ENCODE measurements around the gene EHBP1L1.

Gene EHBP1L1

GRCh38 chr11:65618763-65619162, 42.9 kb downstream of the EHBP1L1 start:
- DNase-seq = no peak
- 96% methylated on average over 14 of the region's 14 CpGs for WGBS
- Histone ChIP-seq H2AK5ac (ENCODE audit: low read length, severe bottlenecking) (no peak overlapping the region), H3K9me3 (ENCODE audit: control insufficient read depth, low read length) (no peaks in the 10 kb centered on the region), H3K4me1 (ENCODE audit: control insufficient read depth, insufficient read depth, low read depth, low read length) (peaks cover 37% of the 10 kb centered on the region), H3K27me3 (ENCODE audit: control insufficient read depth in 1 of 2, insufficient read depth in 1 of 2, low read length in 2 of 2) (no peaks in the 10 kb centered on the region), H3K18ac (ENCODE audit: low read depth in 1 of 2, low read length in 2 of 2) (no peak overlapping the region), H2BK15ac (ENCODE audit: low read depth, poor library complexity, severe bottlenecking) (no peak overlapping the region), H3K27ac (ENCODE audit: low read length, poor library complexity, severe bottlenecking) (no peak overlapping the region), H3K36me3 (ENCODE audit: control insufficient read depth in 1 of 2, insufficient read depth in 2 of 2, low read depth in 1 of 2, low read length in 2 of 2) (peaks cover 61 to 67% of the 10 kb centered on the region in 2 experiments), H2BK12ac (ENCODE audit: low read length in 2 of 2) (no peak overlapping the region), H4K91ac (ENCODE audit: low read length) (no peak overlapping the region), H3K4me3 (ENCODE audit: insufficient read depth in 1 of 2, low read depth in 1 of 2, low read length in 2 of 2) (no peak overlapping the region), H2BK120ac (ENCODE audit: low read depth, low read length) (no peak overlapping the region), H3K9ac (ENCODE audit: low read length) (no peak overlapping the region), H2AFZ (ENCODE audit: low read depth, low read length) (no peak overlapping the region), H3K79me1 (replicated peaks; ENCODE audit: low read length, poor library complexity, severe bottlenecking) (peaks cover 33% of the 10 kb centered on the region), H3K4ac (ENCODE audit: low read depth in 1 of 2, low read length in 2 of 2) (no peak overlapping the region), H3K14ac (ENCODE audit: low read length in 2 of 2) (no peak overlapping the region), H3K4me2 (ENCODE audit: low read length, poor library complexity, severe bottlenecking) (no peak overlapping the region), H3K23ac (ENCODE audit: low read length in 2 of 2) (no peak overlapping the region), H2BK5ac (ENCODE audit: low read depth, low read length, poor library complexity, severe bottlenecking) (no peak overlapping the region), H4K8ac (ENCODE audit: low read length) (no peak overlapping the region)

- Histone ChIP-seq H4K91ac (ENCODE audit: low read length) (no peak overlapping the region), H4K8ac (ENCODE audit: low read length) (no peak overlapping the region), H2AK5ac (ENCODE audit: low read length, severe bottlenecking) (no peak overlapping the region), H3K14ac (ENCODE audit: low read length in 2 of 2) (no peak overlapping the region), H3K4me2 (ENCODE audit: low read length, poor library complexity, severe bottlenecking) (no peak overlapping the region), H2BK15ac (ENCODE audit: low read depth, poor library complexity, severe bottlenecking) (no peak overlapping the region), H3K9ac (ENCODE audit: low read length) (no peak overlapping the region), H2AFZ (ENCODE audit: low read depth, low read length) (no peak overlapping the region), H3K4me3 (ENCODE audit: insufficient read depth in 1 of 2, low read depth in 1 of 2, low read length in 2 of 2) (no peak overlapping the region), H3K36me3 (ENCODE audit: control insufficient read depth in 1 of 2, insufficient read depth in 2 of 2, low read depth in 1 of 2, low read length in 2 of 2) (peaks cover 68 to 73% of the 10 kb centered on the region in 2 experiments), H2BK120ac (ENCODE audit: low read depth, low read length) (no peak overlapping the region), H2BK12ac (ENCODE audit: low read length in 2 of 2) (no peak overlapping the region), H3K23ac (ENCODE audit: low read length in 2 of 2) (no peak overlapping the region), H3K27me3 (ENCODE audit: control insufficient read depth in 1 of 2, insufficient read depth in 1 of 2, low read length in 2 of 2) (no peaks in the 10 kb centered on the region), H3K79me1 (replicated peaks; ENCODE audit: low read length, poor library complexity, severe bottlenecking) (peaks cover 36% of the 10 kb centered on the region), H3K18ac (ENCODE audit: low read depth in 1 of 2, low read length in 2 of 2) (no peak overlapping the region), H3K9me3 (ENCODE audit: control insufficient read depth, low read length) (no peaks in the 10 kb centered on the region), H3K27ac (ENCODE audit: low read length, poor library complexity, severe bottlenecking) (no peak overlapping the region), H3K4me1 (ENCODE audit: control insufficient read depth, insufficient read depth, low read depth, low read length) (peaks cover 37% of the 10 kb centered on the region), H2BK5ac (ENCODE audit: low read depth, low read length, poor library complexity, severe bottlenecking) (no peak overlapping the region), H3K4ac (ENCODE audit: low read depth in 1 of 2, low read length in 2 of 2) (no peak overlapping the region)
- WGBS = 94% methylated on average over 29 of the region's 29 CpGs
- no peak for DNase-seq
Measured at GRCh38 chr11:65619281-65619928, 43.6 kb downstream of the EHBP1L1 start.

- H3K36me3 ChIP-seq (ENCODE audit: control insufficient read depth in 1 of 2, insufficient read depth in 2 of 2, low read depth in 1 of 2, low read length in 2 of 2) = peaks cover 80 to 84% of the 10 kb centered on the region in 2 experiments
- H2BK15ac ChIP-seq (ENCODE audit: low read depth, poor library complexity, severe bottlenecking) = no peak overlapping the region
- no peak overlapping the region for H3K4me3 ChIP-seq (ENCODE audit: insufficient read depth in 1 of 2, low read depth in 1 of 2, low read length in 2 of 2)
- no peak for DNase-seq
- H3K23ac ChIP-seq (ENCODE audit: low read length in 2 of 2) = no peak overlapping the region
- 95% methylated on average over 19 of the region's 19 CpGs for WGBS
- no peak overlapping the region for H2BK5ac ChIP-seq (ENCODE audit: low read depth, low read length, poor library complexity, severe bottlenecking)
- H2AFZ ChIP-seq (ENCODE audit: low read depth, low read length) = no peak overlapping the region
- H3K4me2 ChIP-seq (ENCODE audit: low read length, poor library complexity, severe bottlenecking) = peak overlapping the region; percentile 0
- H3K4me1 ChIP-seq (ENCODE audit: control insufficient read depth, insufficient read depth, low read depth, low read length) = peaks cover 41% of the 10 kb centered on the region
- peaks cover 39% of the 10 kb centered on the region for H3K79me1 ChIP-seq (replicated peaks; ENCODE audit: low read length, poor library complexity, severe bottlenecking)
- no peak overlapping the region for H4K91ac ChIP-seq (ENCODE audit: low read length)
- H2AK5ac ChIP-seq (ENCODE audit: low read length, severe bottlenecking) = no peak overlapping the region
- peak overlapping the region; percentile 5 for H3K27ac ChIP-seq (ENCODE audit: low read length, poor library complexity, severe bottlenecking)
- H2BK12ac ChIP-seq (ENCODE audit: low read length in 2 of 2) = no peak overlapping the region
- H3K4ac ChIP-seq (ENCODE audit: low read depth in 1 of 2, low read length in 2 of 2) = no peak overlapping the region
- no peak overlapping the region for H3K14ac ChIP-seq (ENCODE audit: low read length in 2 of 2)
- H3K18ac ChIP-seq (ENCODE audit: low read depth in 1 of 2, low read length in 2 of 2) = no peak overlapping the region
- H3K9me3 ChIP-seq (ENCODE audit: control insufficient read depth, low read length) = no peaks in the 10 kb centered on the region
- H3K27me3 ChIP-seq (ENCODE audit: control insufficient read depth in 1 of 2, insufficient read depth in 1 of 2, low read length in 2 of 2) = no peaks in the 10 kb centered on the region
- no peak overlapping the region for H3K9ac ChIP-seq (ENCODE audit: low read length)
- H2BK120ac ChIP-seq (ENCODE audit: low read depth, low read length) = no peak overlapping the region
- no peak overlapping the region for H4K8ac ChIP-seq (ENCODE audit: low read length)
Measured at GRCh38 chr11:65620666-65621065, 44.8 kb downstream of the EHBP1L1 start.

- Histone ChIP-seq H3K9me3 (ENCODE audit: control insufficient read depth, low read length) (no peaks in the 10 kb centered on the region), H3K4ac (ENCODE audit: low read depth in 1 of 2, low read length in 2 of 2) (no peak overlapping the region), H3K18ac (ENCODE audit: low read depth in 1 of 2, low read length in 2 of 2) (no peak overlapping the region), H3K23ac (ENCODE audit: low read length in 2 of 2) (no peak overlapping the region), H2BK120ac (ENCODE audit: low read depth, low read length) (no peak overlapping the region), H3K79me1 (replicated peaks; ENCODE audit: low read length, poor library complexity, severe bottlenecking) (peaks cover 39% of the 10 kb centered on the region), H3K27me3 (ENCODE audit: control insufficient read depth in 1 of 2, insufficient read depth in 1 of 2, low read length in 2 of 2) (no peaks in the 10 kb centered on the region), H2BK15ac (ENCODE audit: low read depth, poor library complexity, severe bottlenecking) (no peak overlapping the region), H3K9ac (ENCODE audit: low read length) (no peak overlapping the region), H2AK5ac (ENCODE audit: low read length, severe bottlenecking) (peak overlapping the region; percentile 2), H3K4me2 (ENCODE audit: low read length, poor library complexity, severe bottlenecking) (no peak overlapping the region), H2BK5ac (ENCODE audit: low read depth, low read length, poor library complexity, severe bottlenecking) (no peak overlapping the region), H4K8ac (ENCODE audit: low read length) (no peak overlapping the region), H4K91ac (ENCODE audit: low read length) (no peak overlapping the region), H2BK12ac (ENCODE audit: low read length in 2 of 2) (no peak overlapping the region), H3K27ac (ENCODE audit: low read length, poor library complexity, severe bottlenecking) (peak overlapping the region; percentile 9), H3K36me3 (ENCODE audit: control insufficient read depth in 1 of 2, insufficient read depth in 2 of 2, low read depth in 1 of 2, low read length in 2 of 2) (peaks cover 88 to 92% of the 10 kb centered on the region in 2 experiments), H3K4me1 (ENCODE audit: control insufficient read depth, insufficient read depth, low read depth, low read length) (peaks cover 43% of the 10 kb centered on the region), H2AFZ (ENCODE audit: low read depth, low read length) (no peak overlapping the region), H3K14ac (ENCODE audit: low read length in 2 of 2) (no peak overlapping the region), H3K4me3 (ENCODE audit: insufficient read depth in 1 of 2, low read depth in 1 of 2, low read length in 2 of 2) (no peak overlapping the region)
- no peak for DNase-seq
- WGBS = 98% methylated on average over 14 of the region's 14 CpGs
Measured at GRCh38 chr11:65621460-65621859, 45.6 kb downstream of the EHBP1L1 start.

All from mesenchymal stem cell (in vitro differentiated cells and primary cell).